SU-DHL-6 (cell line): Measurements from ENCODE around the gene CLASP1.

Experiments
- H2AFZ ChIP-seq: fragments of 200-600 bp; sonication (generic); 2 replicates; pipeline ENCODE4 v1.6.1; 2014; ENCODE audit warnings: low read depth, mild to moderate bottlenecking, moderate library complexity, mixed read lengths, antibody characterized with exemption, low read length; ENCODE audit not compliant: severe bottlenecking
- H3F3A ChIP-seq: fragments of 200-600 bp; shearing (Covaris generic); 2 replicates; pipeline ENCODE4 v1.6.0; 2016; ENCODE audit warnings: antibody characterized with exemption, mild to moderate bottlenecking; ENCODE audit not compliant: insufficient read depth
- H3K27ac ChIP-seq: fragments of 200-600 bp; sonication (generic); 2 replicates; pipeline ENCODE4 v1.5.1; 2016; ENCODE audit warnings: low read depth, mild to moderate bottlenecking, low read length, moderate library complexity, mixed read lengths
- H3K27me3 ChIP-seq: fragments of 200-600 bp; sonication (generic), shearing (Covaris generic); 2 replicates; pipeline ENCODE4 v1.6.0; 2014; ENCODE audit warnings: mild to moderate bottlenecking, low read length
- H3K36me3 ChIP-seq: fragments of 200-600 bp; sonication (generic); 2 replicates; pipeline ENCODE4 v1.6.1; 2014; ENCODE audit warnings: mild to moderate bottlenecking, low read length, mixed read lengths
- H3K4me2 ChIP-seq: fragments of 300-600, 200-600 bp; shearing (Covaris generic), sonication (generic); 2 replicates; pipeline ENCODE4 v1.6.0; 2014; ENCODE audit warnings: low read length, low read depth, mild to moderate bottlenecking; ENCODE audit not compliant: poor library complexity, severe bottlenecking
- H3K4me3 ChIP-seq: fragments of 200-600 bp; sonication (generic); 2 replicates; pipeline ENCODE4 v1.5.1; 2014; ENCODE audit warnings: antibody characterized with exemption, low read length, mild to moderate bottlenecking, mixed read lengths; ENCODE audit not compliant: insufficient read depth, poor library complexity, severe bottlenecking
- H3K79me2 ChIP-seq: fragments of 200-600 bp; sonication (generic); 2 replicates; pipeline ENCODE4 v1.6.1; 2014; ENCODE audit warnings: mild to moderate bottlenecking, low read length, moderate library complexity; ENCODE audit not compliant: insufficient read depth
- H3K9ac ChIP-seq: fragments of 200-600 bp; sonication (generic); 2 replicates; pipeline ENCODE4 v1.7.0; 2014; ENCODE audit warnings: mild to moderate bottlenecking, low read length
- H3K9me2 ChIP-seq: fragments of 200-600 bp; sonication (generic); replicated peaks from 2 replicates; pipeline ENCODE4 v1.6.1; 2014; ENCODE audit warnings: low read length; ENCODE audit not compliant: insufficient read depth
- H3K9me3 ChIP-seq: fragments of 200-600 bp; sonication (generic); 2 replicates; pipeline ENCODE4 v1.6.1; 2014; ENCODE audit warnings: low read length, mixed read lengths; ENCODE audit not compliant: insufficient read depth
- H4K20me1 ChIP-seq: fragments of 200-600 bp; sonication (generic); 2 replicates; pipeline ENCODE4 v1.6.1; 2014; ENCODE audit warnings: low read depth, mild to moderate bottlenecking, antibody characterized with exemption, low read length, moderate library complexity, mixed read lengths
- CTCF ChIP-seq: fragments of 200-600 bp; sonication (generic); IDR thresholded peaks from one replicate; pipeline ENCODE4 v1.5.1; 2017; ENCODE audit warnings: antibody characterized with exemption, mild to moderate bottlenecking, low read length, moderate library complexity; ENCODE audit not compliant: insufficient read depth, poor library complexity, severe bottlenecking
- EZH2phosphoT487 ChIP-seq: fragments of 200-600 bp; sonication (generic), shearing (Covaris generic); conservative IDR thresholded peaks from 2 replicates; pipeline ENCODE4 v1.6.1; 2018; ENCODE audit warnings: mild to moderate bottlenecking, antibody characterized with exemption, low read length, moderate library complexity, mixed read lengths

CLASP1 gene

GRCh38 chr2:121505986-121506586 is 143.2 kb downstream of the CLASP1 start:
- H3K9me3 ChIP-seq, result no peaks in the 10 kb centered on the region
- H3K4me2 ChIP-seq, result no peak overlapping the region
- no peak overlapping the region for H2AFZ ChIP-seq
- H3K9me2 ChIP-seq, result no peaks in the 10 kb centered on the region
- H3K9ac ChIP-seq, result no peak overlapping the region
- H3K27me3 ChIP-seq, result no peaks in the 10 kb centered on the region
- H3K79me2 ChIP-seq, result peaks cover 36% of the 10 kb centered on the region
- peaks cover 19% of the 10 kb centered on the region; the same call in 1 of the 2 replicates for H3K36me3 ChIP-seq
- no peaks in the 10 kb centered on the region for H4K20me1 ChIP-seq
- no peaks in the 10 kb centered on the region for H3F3A ChIP-seq
- no peak for TF ChIP-seq EZH2phosphoT487
- TF ChIP-seq CTCF, result no peak
- no peak overlapping the region for H3K4me3 ChIP-seq
- no peak overlapping the region for H3K27ac ChIP-seq

GRCh38 chr2:121505005-121505404 is 144.3 kb downstream of the CLASP1 start:
- Histone ChIP-seq H3K27ac (no peak overlapping the region), H3K4me2 (no peak overlapping the region), H2AFZ (no peak overlapping the region), H3K36me3 (peaks cover 28% of the 10 kb centered on the region; the same call in 1 of the 2 replicates), H3K9ac (no peak overlapping the region), H3K79me2 (peaks cover 32% of the 10 kb centered on the region), H3K4me3 (no peak overlapping the region), H3K9me2 (no peaks in the 10 kb centered on the region), H3K27me3 (no peaks in the 10 kb centered on the region), H3F3A (no peaks in the 10 kb centered on the region), H3K9me3 (no peaks in the 10 kb centered on the region), H4K20me1 (no peaks in the 10 kb centered on the region)
- TF ChIP-seq EZH2phosphoT487 (no peak), CTCF (no peak)

- H2AFZ ChIP-seq, result no peak overlapping the region
- no peak overlapping the region for H3K4me2 ChIP-seq
- no peaks in the 10 kb centered on the region for H3F3A ChIP-seq
- no peaks in the 10 kb centered on the region for H3K9me3 ChIP-seq
- H4K20me1 ChIP-seq, result no peaks in the 10 kb centered on the region
- no peak overlapping the region for H3K4me3 ChIP-seq
- no peak overlapping the region for H3K27ac ChIP-seq
- peaks cover 30% of the 10 kb centered on the region for H3K79me2 ChIP-seq
- H3K27me3 ChIP-seq, result no peaks in the 10 kb centered on the region
- TF ChIP-seq EZH2phosphoT487, result no peak
- TF ChIP-seq CTCF, result no peak
- H3K9me2 ChIP-seq, result no peaks in the 10 kb centered on the region
- H3K36me3 ChIP-seq, result peaks cover 31% of the 10 kb centered on the region; the same call in 1 of the 2 replicates
- H3K9ac ChIP-seq, result no peak overlapping the region
Measured at GRCh38 chr2:121504316-121504715, 144.9 kb downstream of the CLASP1 start.
